Urothelium cell line (cell line): ENCODE results near the gene ZNF750.

Source experiments
- DNase-seq: peaks from one replicate; pipeline ENCODE4 v3.0.0; 2011; ENCODE audit warnings: low spot score, mixed read lengths
- FAIRE-seq: peaks from 2 replicates; lab custom pipeline; 2011; peaks lifted over from hg19 to GRCh38; lab: Jason Lieb, UNC

The ZNF750 gene

DNA sequence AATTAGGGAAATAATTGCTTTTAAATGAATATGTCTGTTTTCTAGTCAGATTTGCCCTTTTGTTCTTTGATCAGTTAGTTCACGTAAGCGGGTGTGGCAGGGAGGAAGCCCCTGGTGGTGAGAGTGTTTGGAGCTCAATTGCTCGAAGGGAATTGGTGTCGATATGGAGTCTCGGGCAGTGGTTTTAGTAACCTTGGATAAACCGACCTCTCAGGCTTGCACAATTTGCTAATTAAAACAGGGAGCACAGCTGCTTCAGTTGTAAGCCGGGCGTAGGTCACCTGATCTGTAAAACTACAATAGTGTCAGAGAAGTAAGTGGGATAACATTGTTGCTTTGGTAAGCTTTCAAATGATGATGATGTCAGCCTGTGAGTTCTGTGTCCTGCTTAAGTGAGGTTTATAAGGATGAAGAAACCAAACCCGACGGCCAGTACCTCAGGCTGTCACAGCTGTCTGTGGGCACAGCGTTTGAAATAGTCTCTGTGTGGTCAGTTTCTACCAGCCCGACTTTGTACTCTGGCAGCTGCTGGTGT, 2.9 kb downstream of the ZNF750 start:
- FAIRE-seq (no peak), DNase-seq (no peak)

DNA sequence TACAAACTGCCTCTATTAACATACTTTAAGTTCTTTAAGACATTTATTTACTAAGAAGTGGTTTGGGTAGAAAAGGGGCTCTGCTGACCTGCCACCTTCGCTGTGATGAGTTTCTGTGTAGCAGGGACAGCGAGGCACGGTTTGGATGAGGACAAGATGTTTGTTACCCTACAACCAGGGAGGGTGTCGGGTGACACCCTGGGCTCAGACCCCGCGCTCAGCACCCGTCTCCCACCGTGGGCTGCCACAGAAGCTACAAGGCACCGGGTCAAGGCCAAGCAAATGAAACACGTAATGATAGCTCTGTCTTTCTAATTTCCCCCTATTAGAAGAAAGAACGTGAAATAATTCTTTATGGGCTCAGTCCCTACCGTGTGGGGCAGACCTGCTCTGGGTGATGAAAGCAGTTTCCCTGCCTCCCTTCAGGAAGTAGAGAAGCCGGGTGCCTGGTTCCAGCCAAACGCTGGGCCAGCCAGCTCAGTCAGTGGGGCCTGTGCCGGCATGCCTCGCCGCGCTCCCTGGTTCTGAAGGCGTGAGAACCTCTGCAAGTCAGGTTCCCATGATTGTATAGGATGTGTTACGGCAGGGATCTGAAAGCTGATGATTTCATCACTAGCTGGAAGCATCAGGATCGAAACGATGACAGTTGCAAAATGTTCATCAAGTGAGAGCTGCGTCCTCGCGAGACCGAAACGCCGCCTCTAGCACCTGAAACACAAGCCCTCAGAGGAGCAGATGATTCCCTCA, 3.9 kb downstream of the ZNF750 start:
- DNase-seq (no peak), FAIRE-seq (no peak)

DNA sequence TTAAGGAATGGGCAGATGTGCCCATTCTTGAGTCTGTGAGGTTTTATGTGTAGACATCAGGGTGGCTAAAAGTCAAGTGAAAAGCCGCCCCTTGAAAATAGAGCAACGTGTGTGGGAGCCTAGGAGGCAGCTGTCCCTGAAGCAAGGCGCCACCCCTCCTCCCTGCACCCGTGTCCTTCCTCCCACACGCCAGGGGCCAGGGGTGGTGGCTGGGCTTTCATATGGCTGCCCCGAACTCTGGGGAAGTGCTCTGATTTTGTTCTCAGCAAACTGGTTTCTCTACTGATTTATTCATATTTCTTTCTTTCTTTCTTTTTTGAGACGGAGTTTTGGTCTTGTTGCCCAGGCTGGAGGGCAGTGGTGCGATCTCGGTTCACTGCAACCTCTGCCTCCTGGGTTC, 4.7 kb downstream of the ZNF750 start:
- no peak for FAIRE-seq
- no peak for DNase-seq

DNA sequence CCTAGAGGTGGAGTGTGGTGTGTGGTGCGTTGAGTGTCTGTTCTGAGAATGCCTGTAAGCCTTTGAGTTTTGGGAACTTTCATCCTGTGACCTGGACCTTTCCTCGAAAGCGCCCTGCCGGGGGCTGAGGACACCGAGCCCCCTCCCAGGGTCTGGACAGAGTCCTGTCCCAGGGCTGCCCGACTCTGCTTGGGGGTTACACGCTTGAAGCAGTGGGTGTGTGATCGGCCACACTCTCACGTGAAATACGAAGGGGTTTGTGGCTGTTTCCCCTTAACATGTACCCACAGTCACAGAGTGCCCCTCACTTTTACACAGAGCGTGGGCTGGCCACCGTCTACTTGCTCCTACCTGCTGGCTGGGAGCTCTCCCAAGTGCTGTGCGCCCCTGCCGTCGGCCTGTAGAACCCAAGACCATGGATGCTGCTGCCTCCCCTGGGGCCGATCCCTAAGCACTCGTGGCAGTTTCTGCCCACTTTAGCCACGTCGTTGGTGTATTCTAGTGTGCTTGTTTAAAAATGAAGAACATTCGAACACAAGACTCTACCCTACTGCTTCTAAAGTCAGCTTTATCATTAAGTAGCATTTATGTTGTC, 6.8 kb downstream of the ZNF750 start:
- FAIRE-seq (no peak), DNase-seq (no peak)

DNA sequence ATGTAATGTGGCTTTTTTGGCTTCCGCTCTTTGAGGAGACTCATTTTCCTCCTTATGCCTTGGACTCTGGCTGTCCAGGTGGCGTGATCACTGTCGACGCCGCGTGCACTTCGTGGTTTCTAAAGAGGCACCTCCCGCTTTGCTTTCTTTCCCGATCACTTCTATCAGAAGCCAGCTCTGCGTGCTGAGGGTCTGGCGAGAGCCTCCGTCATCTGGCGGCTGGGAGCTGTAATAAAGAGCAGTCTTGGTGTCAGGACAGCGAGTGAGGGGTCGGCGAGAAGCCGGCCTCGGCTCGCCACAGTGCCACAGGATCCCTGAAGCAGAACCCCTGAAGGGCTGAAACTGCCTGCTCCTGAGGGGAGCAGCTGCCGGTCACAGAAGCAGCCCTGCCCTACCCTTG, 7.4 kb downstream of the ZNF750 start:
- DNase-seq = no peak
- no peak for FAIRE-seq

DNA sequence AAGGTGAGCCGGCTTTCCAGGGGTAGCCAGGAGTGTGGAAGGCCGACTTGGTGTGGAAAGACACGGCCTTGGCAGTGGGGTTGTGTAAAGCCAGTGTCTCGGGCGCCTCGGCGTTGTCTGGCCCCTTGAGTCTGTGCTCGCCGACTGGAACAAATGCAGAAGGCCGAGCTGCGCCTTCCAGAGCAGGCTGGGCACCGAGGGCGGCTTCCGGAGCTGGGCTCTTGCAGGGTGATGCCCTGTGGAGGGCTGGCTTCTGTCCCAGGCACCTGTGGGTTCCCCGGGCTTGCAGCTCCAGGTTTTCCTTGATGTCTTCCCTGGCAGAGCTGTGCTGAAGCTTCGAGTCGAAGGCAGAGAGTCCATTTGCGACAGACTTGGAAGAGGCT, 8.0 kb downstream of the ZNF750 start:
- FAIRE-seq (no peak), DNase-seq (no peak)

DNA sequence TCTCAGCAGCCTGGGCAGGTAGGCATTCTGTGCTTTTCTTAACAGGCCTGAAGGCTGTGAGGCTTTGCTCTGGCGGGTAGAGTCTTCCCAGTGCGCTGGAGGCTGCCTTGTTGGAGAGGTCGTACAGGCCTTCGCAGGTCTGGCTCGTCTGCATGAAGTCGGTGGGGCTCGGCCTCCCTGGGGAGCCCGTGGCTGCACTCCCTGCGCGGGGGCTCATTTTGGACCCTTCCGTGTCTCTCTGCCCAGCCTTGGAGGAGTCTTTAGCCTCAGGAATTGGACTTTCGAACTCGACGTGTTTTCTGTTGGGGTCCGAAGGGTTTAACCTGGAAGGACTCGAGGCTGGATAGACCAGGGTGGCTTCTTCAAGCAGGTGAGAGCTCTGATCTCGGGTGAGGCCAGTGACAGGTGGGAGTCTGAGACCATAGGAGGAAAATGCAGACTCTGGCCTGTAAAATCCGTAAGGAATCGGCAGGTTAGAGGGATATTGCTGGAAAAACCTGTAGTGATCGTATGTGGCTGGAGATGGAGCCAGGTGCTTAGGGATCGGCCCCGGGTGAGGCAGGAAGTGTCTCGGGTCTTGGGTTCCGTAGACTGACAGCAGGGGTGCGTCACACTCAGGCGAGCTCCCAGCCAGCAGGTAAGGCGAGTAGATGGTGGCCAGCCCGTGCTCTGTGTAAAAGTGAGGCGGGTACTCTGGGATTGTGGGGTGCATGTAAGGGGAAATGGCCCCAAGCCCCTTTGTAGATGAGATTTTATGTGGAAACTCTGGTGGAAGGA, 8.6 kb downstream of the ZNF750 start:
- DNase-seq = no peak
- FAIRE-seq = no peak

DNA sequence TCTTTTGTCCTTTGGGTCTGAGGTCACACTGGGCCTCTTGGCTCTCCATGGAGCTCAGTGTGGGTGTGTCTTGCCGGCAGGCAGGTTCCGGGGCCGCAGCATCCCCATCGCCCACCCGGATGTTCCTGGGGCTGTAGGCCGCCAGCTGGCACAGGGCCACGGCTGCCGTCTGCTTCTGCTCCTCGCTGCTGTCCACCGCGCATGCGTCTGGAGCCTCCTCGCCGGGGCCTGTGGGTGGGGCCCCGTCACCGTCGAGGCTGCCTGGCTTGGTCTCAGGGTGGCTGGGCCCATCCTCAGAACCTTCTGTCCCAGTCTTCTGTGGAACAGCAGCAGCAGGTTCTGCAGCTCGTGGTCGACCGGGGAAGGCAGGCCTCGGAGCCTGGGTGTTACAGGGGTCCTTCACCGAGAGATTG, 9.6 kb downstream of the ZNF750 start:
- FAIRE-seq = no peak
- DNase-seq = no peak

DNA sequence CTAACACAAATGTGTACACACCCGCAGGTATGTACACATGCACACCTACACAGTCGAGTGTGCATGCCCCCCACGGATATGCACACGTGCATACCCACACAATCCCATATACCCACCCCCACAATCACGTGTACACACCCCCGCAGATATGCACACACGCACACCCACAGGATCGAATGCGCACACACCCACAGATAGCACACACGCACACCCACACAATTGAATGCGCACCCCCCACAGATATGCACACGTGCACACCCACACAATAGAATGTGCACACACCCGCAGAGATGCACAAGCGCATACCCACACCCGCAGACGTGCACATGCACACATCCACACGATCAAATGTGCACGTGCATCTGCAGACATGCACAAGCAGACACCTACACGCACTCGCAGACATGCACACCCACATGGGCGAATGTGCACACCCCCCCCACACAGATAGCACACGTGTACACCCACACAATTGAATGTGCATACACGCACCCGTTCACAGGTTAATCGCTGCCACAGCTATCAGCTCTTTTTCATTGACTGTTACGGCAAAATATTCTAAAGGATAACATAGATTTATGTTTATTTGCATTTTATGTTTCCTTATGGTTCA, 10.8 kb downstream of the ZNF750 start:
- no peak for FAIRE-seq

DNA sequence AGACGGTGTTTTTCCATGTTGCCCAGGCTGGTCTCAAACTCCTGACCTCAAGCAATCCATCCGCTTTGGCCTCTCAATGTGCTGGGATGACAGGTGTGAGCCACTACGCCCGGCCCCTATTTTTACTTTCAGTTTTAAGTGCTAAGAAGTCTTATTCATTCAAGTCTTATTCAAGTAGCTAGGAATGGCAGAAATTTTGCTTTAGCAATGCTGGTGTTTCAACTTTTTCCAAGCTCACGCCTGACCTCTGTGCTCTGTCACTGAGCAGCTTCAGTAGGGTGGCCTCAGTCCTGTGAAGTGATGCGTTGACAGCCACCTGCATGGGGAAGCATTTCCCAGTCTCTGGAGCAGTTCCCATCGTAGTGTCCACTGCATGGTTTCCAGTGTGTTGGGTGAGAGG, 12.9 kb downstream of the ZNF750 start:
- FAIRE-seq (no peak), DNase-seq (no peak)

More for the DNA sequence above, 10.8 kb downstream of the ZNF750 start:
- no peak for DNase-seq

DNA sequence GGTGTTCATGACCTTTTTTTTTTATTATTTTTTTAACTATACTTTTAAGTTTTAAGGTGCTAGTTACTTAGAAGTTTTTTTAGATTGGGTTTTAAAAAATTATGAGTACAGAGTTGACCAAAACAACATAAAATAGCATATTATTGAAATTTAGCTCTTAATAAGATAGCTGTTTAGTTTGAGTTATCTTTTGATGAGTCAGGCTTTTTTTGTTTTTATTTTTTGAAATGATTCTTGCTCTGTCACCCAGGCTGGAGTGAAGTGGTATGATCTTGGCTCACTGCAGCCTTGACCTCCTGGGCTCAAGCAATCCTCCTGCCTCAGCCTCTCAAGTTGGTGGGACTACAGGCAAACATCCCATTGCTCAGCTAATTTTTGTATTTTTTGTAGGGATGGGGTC, 13.6 kb downstream of the ZNF750 start:
- FAIRE-seq (no peak), DNase-seq (no peak)

DNA sequence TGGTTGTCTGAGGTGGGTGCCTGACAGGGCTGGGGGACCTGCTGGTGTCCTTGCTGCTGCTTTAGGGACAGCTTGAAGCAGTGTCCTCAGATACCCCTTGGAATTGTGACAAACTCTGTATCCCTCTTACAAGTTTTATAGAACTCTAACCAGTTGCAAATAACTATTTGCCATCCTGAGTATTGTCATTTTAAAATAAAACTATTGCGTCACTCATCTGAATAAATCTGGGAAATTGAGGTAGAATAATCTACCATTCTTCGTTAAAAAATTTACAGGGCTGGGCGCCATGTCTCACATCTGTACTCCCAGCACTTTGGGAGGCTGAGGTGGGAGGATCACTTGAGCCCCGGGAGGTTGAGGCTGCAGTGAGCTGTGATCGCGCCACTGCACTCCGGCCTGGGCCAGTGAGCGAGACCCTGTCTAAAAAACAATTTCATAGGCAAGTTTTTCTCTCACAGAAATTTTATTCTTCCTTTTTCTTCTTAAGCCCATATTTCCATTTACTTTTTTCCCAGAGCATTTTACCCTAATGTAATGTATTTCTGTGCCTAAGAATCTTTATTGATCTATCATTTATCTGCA, 14.2 kb downstream of the ZNF750 start:
- no peak for FAIRE-seq
- no peak for DNase-seq

DNA sequence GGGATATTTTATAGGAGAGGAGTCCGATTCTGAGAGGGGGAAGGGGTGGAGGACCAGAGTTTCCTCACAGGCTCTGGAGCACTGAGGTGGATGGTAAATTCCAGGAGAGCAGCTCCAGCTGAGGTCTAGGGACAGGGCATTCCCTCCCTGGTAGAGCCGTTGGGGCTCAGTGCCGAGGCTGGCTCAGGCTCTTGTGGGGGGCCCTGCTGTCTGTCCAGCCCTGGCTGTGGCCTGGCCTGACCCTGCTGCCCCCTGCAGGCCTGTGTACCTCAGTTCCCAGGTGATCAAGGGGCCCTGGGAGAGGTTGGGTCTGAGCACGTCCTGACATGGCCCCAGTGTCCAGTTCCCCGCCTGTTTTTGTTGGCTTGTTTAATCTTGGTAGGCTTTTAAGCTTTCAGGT, 16.8 kb downstream of the ZNF750 start:
- FAIRE-seq (no peak), DNase-seq (peak; percentile 33)

DNA sequence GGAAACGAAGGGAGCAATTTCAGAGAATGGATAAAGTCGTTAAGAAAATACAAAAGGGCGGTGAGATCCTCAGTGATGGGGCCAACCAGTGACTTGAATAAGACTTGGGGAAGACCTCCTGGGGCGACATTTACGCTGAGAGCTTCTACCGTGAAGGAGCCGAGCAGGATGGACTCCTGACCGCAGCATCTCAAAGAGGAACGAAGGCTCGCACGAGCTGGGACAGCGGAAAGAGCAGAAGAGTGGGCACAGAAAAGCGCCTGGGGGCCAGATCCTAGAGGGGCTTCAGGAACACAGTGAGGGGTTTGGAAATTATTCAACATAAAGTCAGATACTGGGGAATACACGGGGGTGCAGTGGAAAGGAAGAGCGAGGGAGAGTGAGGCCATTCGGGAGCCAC, 17.5 kb downstream of the ZNF750 start:
- DNase-seq (no peak), FAIRE-seq (no peak)

DNA sequence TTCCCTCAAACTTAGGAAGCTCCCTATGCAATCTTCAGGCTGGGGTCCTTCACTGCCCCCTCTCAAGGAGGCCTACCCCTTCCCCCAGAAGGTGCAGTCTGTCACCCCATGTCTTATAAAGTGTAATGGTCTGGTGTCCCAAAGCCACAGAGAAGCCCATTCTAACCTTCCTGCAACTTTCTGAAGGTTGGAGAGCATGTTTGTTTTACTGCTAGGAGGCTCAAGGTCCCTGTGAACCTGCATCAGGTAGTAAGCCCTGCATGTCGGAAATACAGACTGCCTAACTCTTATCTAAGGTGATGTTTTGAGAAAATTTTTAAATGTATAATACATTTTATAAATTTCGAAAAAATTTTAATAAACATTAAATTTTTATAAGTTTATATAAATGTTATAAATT, 18.3 kb downstream of the ZNF750 start:
- FAIRE-seq (no peak), DNase-seq (no peak)

DNA sequence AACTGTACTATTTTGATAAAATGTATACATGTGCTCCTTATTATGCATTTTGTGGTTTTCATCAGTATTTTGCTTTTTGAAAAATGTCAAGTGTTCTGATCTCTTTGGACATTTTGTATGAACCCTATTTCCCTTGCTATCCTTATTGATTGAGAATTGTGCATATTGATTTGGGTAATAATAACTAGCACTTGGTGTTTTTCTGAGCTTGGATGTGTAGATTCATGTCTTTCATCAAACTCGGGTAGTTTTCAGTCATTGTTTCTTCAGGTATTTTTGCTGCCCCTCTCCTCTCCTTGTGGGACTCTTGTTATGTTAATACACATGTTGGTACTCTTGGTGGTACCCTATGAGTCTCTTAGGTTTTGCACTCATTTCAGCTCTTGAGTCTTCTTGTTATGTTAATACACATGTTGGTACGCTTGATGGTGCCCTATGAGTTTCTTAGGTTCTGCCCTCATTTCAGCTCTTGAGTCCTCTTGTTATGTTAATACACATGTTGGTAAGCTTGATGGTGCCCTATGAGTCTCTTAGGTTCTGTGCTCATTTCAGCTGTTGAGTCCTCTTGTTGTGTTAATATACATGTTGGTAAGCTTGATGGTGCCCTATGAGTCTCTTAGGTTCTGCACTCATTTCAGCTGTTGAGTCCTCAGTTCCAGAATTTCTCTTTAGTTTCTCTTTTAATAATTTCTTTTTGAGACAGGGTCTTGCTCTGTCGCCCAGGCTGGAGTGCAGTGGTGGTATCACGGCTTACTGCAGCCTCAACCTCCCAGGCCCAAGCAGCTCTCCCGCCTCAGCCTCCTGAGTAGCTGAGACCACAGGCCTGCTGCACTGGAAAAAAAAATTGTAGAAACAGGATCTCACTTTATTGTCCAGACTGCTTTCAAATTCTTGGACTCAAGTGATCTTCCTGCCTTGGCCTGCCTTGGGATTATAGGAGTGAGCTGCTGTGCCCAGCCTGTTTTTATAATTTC, 19.3 kb downstream of the ZNF750 start:
- DNase-seq (no peak), FAIRE-seq (no peak)

DNA sequence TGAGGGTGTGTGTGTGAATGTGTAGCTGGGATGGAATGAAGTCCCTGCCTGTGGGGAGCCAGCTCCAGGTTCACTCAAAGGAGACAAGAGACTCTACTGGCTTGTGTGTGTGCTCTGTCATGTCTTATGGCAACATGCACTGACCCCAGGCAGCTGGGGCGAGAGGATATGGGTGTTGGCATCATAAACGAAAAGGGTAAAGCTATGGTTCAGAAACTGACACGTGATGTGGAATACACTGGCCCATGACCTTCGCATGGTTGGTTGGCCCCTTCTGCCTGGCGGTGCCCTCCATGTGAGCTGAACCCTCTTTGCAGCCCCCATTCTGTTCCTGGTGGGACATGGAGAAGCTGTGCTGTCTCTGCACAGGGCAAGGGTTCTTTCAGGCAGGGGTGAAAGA, 21.9 kb downstream of the ZNF750 start:
- no peak for DNase-seq
- peak; percentile 55 for FAIRE-seq

DNA sequence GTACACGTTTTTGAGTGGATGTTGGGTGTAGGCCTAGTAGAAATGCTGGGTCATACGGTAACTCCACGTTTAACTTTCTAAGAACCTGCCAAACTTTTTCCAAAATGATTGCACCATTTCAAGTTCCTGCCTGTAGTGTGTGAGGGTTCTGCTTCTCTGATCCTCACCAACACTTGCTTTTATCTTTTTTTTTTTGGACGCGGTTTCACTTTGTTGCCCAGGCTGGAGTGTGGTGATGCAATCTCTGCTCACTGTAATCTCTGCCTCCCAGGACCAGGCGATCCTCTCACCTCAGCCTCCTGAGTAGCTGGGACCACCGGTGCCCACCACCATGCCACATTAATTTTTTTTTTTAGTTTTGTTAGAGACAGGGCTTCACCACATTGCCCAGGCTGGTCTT, 23.5 kb downstream of the ZNF750 start:
- DNase-seq (no peak), FAIRE-seq (no peak)

DNA sequence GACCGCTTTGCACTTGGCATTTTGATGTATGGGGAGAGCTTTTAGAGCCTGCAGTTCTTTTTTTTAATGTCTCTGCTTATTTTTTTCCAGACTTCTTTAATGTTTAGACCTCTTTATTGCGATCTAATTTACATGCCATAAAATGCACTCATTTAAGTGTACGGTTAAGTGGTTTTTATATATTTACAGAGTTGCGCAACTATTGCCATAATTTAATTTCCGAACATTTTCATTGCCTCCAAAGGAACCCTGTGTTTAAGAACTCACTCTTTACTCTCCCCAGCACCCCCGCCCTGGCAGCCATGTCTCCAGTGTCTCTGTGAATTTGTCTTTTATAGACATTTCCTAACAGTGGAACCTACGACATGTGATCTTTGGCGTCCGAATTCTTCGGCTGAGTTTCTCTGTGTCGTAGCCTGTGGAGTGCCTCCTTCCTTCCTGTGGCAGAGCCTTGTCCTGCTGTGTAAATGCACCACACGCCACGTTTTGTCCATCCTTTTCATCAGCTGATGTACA, 24.0 kb downstream of the ZNF750 start:
- no peak for FAIRE-seq
- DNase-seq = no peak

DNA sequence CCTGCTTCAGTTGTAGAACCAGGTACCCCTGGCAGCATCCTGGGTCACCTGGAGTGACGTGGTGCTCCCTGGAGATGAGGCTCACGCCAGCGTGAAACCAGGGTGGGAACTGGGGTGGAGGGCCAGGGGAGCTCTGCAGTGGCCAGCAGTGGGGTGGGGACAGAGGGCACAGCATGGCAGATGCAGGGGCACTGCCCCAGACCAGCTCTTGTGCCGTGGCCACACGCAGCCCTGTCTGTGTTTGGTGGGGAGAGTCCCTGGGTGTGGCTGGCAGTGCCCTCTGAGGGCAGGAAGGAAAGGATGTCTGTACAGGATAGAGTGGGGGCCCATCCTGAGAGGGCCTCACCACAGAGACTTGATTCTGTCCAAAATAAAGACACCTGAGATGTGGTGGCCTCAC, 24.5 kb downstream of the ZNF750 start:
- DNase-seq (no peak), FAIRE-seq (peak; percentile 76)
